HepG2 (cell line): ENCODE measurements around the gene NALCN. TPM values are rescaled to one million over a fixed set of nuclear protein-coding genes. Genes with fewer than 3 reads are reported as not detected.

Experiments used
- ATAC-seq: fragments of 200-7000 bp; cut with Tn5 transposase; 3 replicates; pipeline ENCODE4 v1.9.1; 2020; ENCODE audit warnings: mild to moderate bottlenecking, moderate library complexity
- BruUV-seq: library from RNA; stranded (reverse); fragments of 400-500 nt; replicated peaks from 2 replicates; lab custom pipeline; 2021; lab: Mats Ljungman, UMichigan
- CTCF ChIA-PET: fragments of 300-600 bp; formaldehyde crosslinking; extraction: SDS; loops from one replicate; lab custom pipeline; 2021; ENCODE audit warnings: low total read pairs, inconsistent platforms, low intra/inter-chr PET ratio; lab: Yijun Ruan, JAX
- POLR2A ChIA-PET: fragments of 350-600 bp; sonication (Branson Sonifier 250); formaldehyde crosslinking; loops from one replicate; lab custom pipeline; 2020; ENCODE audit warnings: antibody characterized with exemption, inconsistent platforms; lab: Yijun Ruan, JAX
- DNase-seq: peaks from one replicate; pipeline ENCODE4 v3.0.0-alpha.2; 2015; ENCODE audit warnings: low spot score
- FAIRE-seq: peaks from 3 replicates; lab custom pipeline; 2011; peaks lifted over from hg19 to GRCh38; lab: Jason Lieb, UNC
- H2AFZ ChIP-seq: one replicate; pipeline ENCODE4 v1.6.1; 2011; ENCODE audit warnings: low read length, inconsistent platforms
- H3K27ac ChIP-seq: fragments of 300-600 bp; 3 replicates; pipeline ENCODE4 v1.8.0; 2011; ENCODE audit warnings: mixed run types, mild to moderate bottlenecking, mixed read lengths, low read length, inconsistent platforms; ENCODE audit not compliant: insufficient read depth; ENCODE audit errors: extremely low read length
- H3K27me3 ChIP-seq, 2 experiments: fragments of 200-600 bp in 1 of 2; 2 replicates in 1 of 2; 3 replicates in 1 of 2; pipeline versions ENCODE4 v1.6.0 to v1.8.0; 2011; ENCODE audit warnings: low read length in 2 of 2, mild to moderate bottlenecking in 2 of 2, moderate library complexity in 2 of 2, inconsistent platforms in 1 of 2; ENCODE audit not compliant: insufficient read depth in 2 of 2, control insufficient read depth in 1 of 2
- H3K36me3 ChIP-seq, 2 experiments: fragments of 200-600 bp in 1 of 2; replicated peaks in 1 of 2; 2 replicates in 1 of 2; 3 replicates in 1 of 2; pipeline versions ENCODE4 v1.5.1 to v1.8.0; 2011; ENCODE audit warnings: low read length in 2 of 2, inconsistent platforms in 1 of 2; ENCODE audit not compliant: insufficient read depth in 2 of 2, control insufficient read depth in 1 of 2
- H3K4me1 ChIP-seq: 2 replicates; pipeline ENCODE4 v1.5.1; 2012; ENCODE audit warnings: low read length, inconsistent platforms; ENCODE audit not compliant: insufficient read depth
- H3K4me2 ChIP-seq: 2 replicates; pipeline ENCODE4 v1.6.0; 2011; ENCODE audit warnings: low read depth, low read length, inconsistent platforms
- H3K4me3 ChIP-seq, 3 experiments: fragments of 200-600 bp in 1 of 3; sonication (generic), shearing (Covaris generic) in 1 of 3; replicated peaks in 1 of 3; 2 replicates each; pipeline ENCODE4 v1.5.1; 2011 to 2016; ENCODE audit warnings: low read length in 3 of 3, inconsistent platforms in 2 of 3, low read depth in 2 of 3, mild to moderate bottlenecking in 2 of 3, control low read depth in 1 of 3, mixed read lengths in 1 of 3; ENCODE audit not compliant: insufficient read depth in 1 of 3
- H3K79me2 ChIP-seq: one replicate; pipeline ENCODE4 v1.6.1; 2011; ENCODE audit warnings: low read length, inconsistent platforms; ENCODE audit not compliant: insufficient read depth
- H3K9ac ChIP-seq: 2 replicates; pipeline ENCODE4 v1.6.0; 2011; ENCODE audit warnings: mild to moderate bottlenecking, low read depth, low read length, inconsistent platforms; ENCODE audit not compliant: insufficient read depth
- H3K9me3 ChIP-seq: 2 replicates; pipeline ENCODE4 v1.5.1; 2012; ENCODE audit warnings: mild to moderate bottlenecking, low read length
- H4K20me1 ChIP-seq: 2 replicates; pipeline ENCODE4 v1.6.0; 2011; ENCODE audit warnings: inconsistent platforms, mild to moderate bottlenecking, low read length, moderate library complexity; ENCODE audit not compliant: insufficient read depth
- ATRX ChIP-seq: sonication (generic); formaldehyde crosslinking; IDR thresholded peaks from 2 replicates; pipeline ENCODE4 v1.4.0; 2020; ENCODE audit warnings: missing genetic modification reagents, borderline replicate concordance
- GPN1 ChIP-seq: sonication (generic); formaldehyde crosslinking; IDR thresholded peaks from 2 replicates; pipeline ENCODE4 v1.5.1; 2020; ENCODE audit warnings: missing genetic modification reagents, borderline replicate concordance
- NPAS2 ChIP-seq: sonication (generic); formaldehyde crosslinking; IDR thresholded peaks from 2 replicates; pipeline ENCODE4 v1.8.0; 2022; ENCODE audit warnings: mild to moderate bottlenecking, missing genetic modification reagents, borderline replicate concordance
- SIX1 ChIP-seq: sonication (generic); formaldehyde crosslinking; IDR thresholded peaks from 2 replicates; pipeline ENCODE4 v1.4.0; 2020; ENCODE audit warnings: missing genetic modification reagents, borderline replicate concordance
- SRSF4 ChIP-seq: fragments of 200-400 bp; formaldehyde crosslinking; IDR thresholded peaks from one replicate; pipeline ENCODE4 v1.6.1; 2018; ENCODE audit warnings: mild to moderate bottlenecking, low read depth, low read length, moderate library complexity; ENCODE audit not compliant: poor library complexity, severe bottlenecking
- ZNF281 ChIP-seq: sonication (generic); formaldehyde crosslinking; IDR thresholded peaks from 2 replicates; pipeline ENCODE4 v1.4.0; 2020; ENCODE audit warnings: missing genetic modification reagents, borderline replicate concordance
- ZNF501 ChIP-seq: sonication (generic); formaldehyde crosslinking; IDR thresholded peaks from 2 replicates; pipeline ENCODE4 v1.5.1; 2020; ENCODE audit warnings: mild to moderate bottlenecking, moderate library complexity, missing genetic modification reagents
- ZNF543 ChIP-seq: sonication (generic); formaldehyde crosslinking; IDR thresholded peaks from 2 replicates; pipeline ENCODE4 v1.4.0; 2020; ENCODE audit warnings: mild to moderate bottlenecking, missing genetic modification reagents
- ZNF616 ChIP-seq: sonication (generic); formaldehyde crosslinking; IDR thresholded peaks from 2 replicates; pipeline ENCODE4 v1.5.0; 2020; ENCODE audit warnings: low read depth, mild to moderate bottlenecking, missing genetic modification reagents
- WGBS: methylation state at CpG from one replicate; pipeline ENCODE4 v1.1.6; 2017; ENCODE audit warnings: low lambda C conversion rate; 5-methylcytosine and 5-hydroxymethylcytosine counted together
- in situ Hi-C: cut with HindIII; loops from 2 replicates; pipeline ENCODE4 v1.10.0; 2017; ENCODE audit warnings: low pct_unique_long_range_greater_than_20kb; ENCODE audit not compliant: extremely low pct_ligation_motif_present
- intact Hi-C: fragments of 100-400 bp; cut with micrococcal nuclease; formaldehyde crosslinking; loops from one replicate; pipeline ENCODE4 v1.10.0; 2022; ENCODE audit not compliant: unreplicated experiment
- polyA plus RNA-seq, 8 experiments: library from polyadenylated mRNA; depleted of rRNA in 3 of 8; stranded (reverse) in 7 of 8; unstranded in 1 of 8; fragments of >200 nt; fragmentation: Illumina TruSeq in 4 of 8; extraction: Trizol in 4 of 8; gene quantifications; 2 replicates each; pipeline versions ENCODE4 v1.2.1 to v1.2.3, GENCODE V29; 2011 to 2016; ENCODE audit warnings: low read depth in 4 of 8, missing spikeins in 1 of 8, mixed read lengths in 1 of 8; ENCODE audit not compliant: insufficient read depth in 1 of 8
- total RNA-seq, 5 experiments: library from RNA; depleted of rRNA; stranded (reverse); fragments of >200 nt; fragmentation: Illumina TruSeq; extraction: Trizol; gene quantifications; 2 replicates each; pipeline ENCODE4 v1.2.3, GENCODE V29; 2016; ENCODE audit warnings: low read depth in 1 of 5
- TF ChIP-seq, protein P1 (sequence below): sonication (generic); formaldehyde crosslinking; IDR thresholded peaks from 2 replicates; pipeline ENCODE4 v1.4.0; 2020; ENCODE audit warnings: missing genetic modification reagents

The NALCN gene
- total and polyA plus RNA-seq, 2 of the 13 experiments (the other 11 are each of a cell fraction or from before 2014, with no cell fraction given), result not detected

GRCh38 chr13:101157261-101157660 lies 259.0 kb downstream of the NALCN start:
- H3K27me3 ChIP-seq, result 0 out of 5 replicates have a peak, but pooled peaks cover 0 to 1% of the 10 kb centered on the region in 2 experiments
- H3K4me3 ChIP-seq, result no peak overlapping the region
- no peak for ATAC-seq
- no peaks in the 10 kb centered on the region for H4K20me1 ChIP-seq
- H3K27ac ChIP-seq, result no peak overlapping the region
- no peak overlapping the region for H3K9ac ChIP-seq
- H3K79me2 ChIP-seq, result no peaks in the 10 kb centered on the region
- H3K36me3 ChIP-seq, result no peaks in the 10 kb centered on the region
- DNase-seq, result no peak
- H3K9me3 ChIP-seq, result no peaks in the 10 kb centered on the region
- WGBS, result 0% methylated on average over 1 of the region's 1 CpG
- POLR2A ChIA-PET, result no interaction called here
- CTCF ChIA-PET, result no interaction called here
- TF ChIP-seq SIX1 (no peak), SRSF4 (no peak), ZNF281 (CRISPR knock-in tag) (no peak), NPAS2 (CRISPR knock-in tag) (no peak), ZNF543 (no peak), ATRX (CRISPR knock-in tag) (no peak), ZNF616 (CRISPR knock-in tag) (no peak), GPN1 (CRISPR knock-in tag) (no peak), ZNF501 (no peak)
- TF ChIP-seq, protein P1, sequence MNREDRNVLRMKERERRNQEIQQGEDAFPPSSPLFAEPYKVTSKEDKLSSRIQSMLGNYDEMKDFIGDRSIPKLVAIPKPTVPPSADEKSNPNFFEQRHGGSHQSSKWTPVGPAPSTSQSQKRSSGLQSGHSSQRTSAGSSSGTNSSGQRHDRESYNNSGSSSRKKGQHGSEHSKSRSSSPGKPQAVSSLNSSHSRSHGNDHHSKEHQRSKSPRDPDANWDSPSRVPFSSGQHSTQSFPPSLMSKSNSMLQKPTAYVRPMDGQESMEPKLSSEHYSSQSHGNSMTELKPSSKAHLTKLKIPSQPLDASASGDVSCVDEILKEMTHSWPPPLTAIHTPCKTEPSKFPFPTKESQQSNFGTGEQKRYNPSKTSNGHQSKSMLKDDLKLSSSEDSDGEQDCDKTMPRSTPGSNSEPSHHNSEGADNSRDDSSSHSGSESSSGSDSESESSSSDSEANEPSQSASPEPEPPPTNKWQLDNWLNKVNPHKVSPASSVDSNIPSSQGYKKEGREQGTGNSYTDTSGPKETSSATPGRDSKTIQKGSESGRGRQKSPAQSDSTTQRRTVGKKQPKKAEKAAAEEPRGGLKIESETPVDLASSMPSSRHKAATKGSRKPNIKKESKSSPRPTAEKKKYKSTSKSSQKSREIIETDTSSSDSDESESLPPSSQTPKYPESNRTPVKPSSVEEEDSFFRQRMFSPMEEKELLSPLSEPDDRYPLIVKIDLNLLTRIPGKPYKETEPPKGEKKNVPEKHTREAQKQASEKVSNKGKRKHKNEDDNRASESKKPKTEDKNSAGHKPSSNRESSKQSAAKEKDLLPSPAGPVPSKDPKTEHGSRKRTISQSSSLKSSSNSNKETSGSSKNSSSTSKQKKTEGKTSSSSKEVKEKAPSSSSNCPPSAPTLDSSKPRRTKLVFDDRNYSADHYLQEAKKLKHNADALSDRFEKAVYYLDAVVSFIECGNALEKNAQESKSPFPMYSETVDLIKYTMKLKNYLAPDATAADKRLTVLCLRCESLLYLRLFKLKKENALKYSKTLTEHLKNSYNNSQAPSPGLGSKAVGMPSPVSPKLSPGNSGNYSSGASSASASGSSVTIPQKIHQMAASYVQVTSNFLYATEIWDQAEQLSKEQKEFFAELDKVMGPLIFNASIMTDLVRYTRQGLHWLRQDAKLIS (CRISPR knock-in tag), result no peak
- H3K4me1 ChIP-seq, result no peaks in the 10 kb centered on the region
- no peak overlapping the region for H2AFZ ChIP-seq
- no peak overlapping the region for H3K4me2 ChIP-seq
- intact Hi-C loops (no loop called here), in situ Hi-C loops (no loop called here)
- BruUV-seq, result no TSS peak
- FAIRE-seq, result no peak
